GM23338 (cell line): ENCODE results near the gene ERF. TPM values are rescaled to one million over a fixed set of nuclear protein-coding genes. Genes with fewer than 3 reads are reported as not detected.

ENCODE experiments used
- ATAC-seq: fragments of 200-7000 bp; cut with Tn5 transposase; 3 replicates; pipeline ENCODE4 v1.9.1; 2020
- DNase-seq: peaks from one replicate; pipeline ENCODE4 v3.0.0-alpha.2; 2015; ENCODE audit warnings: low spot score
- H2AFZ ChIP-seq: fragments of 200-600 bp; sonication (generic); 2 replicates; pipeline ENCODE4 v1.8.0; 2016; ENCODE audit warnings: antibody characterized with exemption, mild to moderate bottlenecking, moderate library complexity
- H3F3A ChIP-seq: fragments of 200-600 bp; sonication (generic); replicated peaks from 2 replicates; pipeline ENCODE4 v1.8.0; 2017; ENCODE audit warnings: antibody characterized with exemption, mixed run types, low read depth
- H3K27ac ChIP-seq: fragments of 200-600 bp; sonication (generic); 2 replicates; pipeline ENCODE4 v1.6.1; 2016; ENCODE audit warnings: low read depth
- H3K27me3 ChIP-seq: fragments of 200-600 bp; sonication (generic); 2 replicates; pipeline ENCODE4 v1.8.0; 2016; ENCODE audit warnings: mild to moderate bottlenecking, mixed run types, moderate library complexity; ENCODE audit not compliant: insufficient read depth
- H3K36me3 ChIP-seq: fragments of 200-600 bp; sonication (generic); 2 replicates; pipeline ENCODE4 v1.8.0; 2016; ENCODE audit warnings: mild to moderate bottlenecking; ENCODE audit not compliant: insufficient read depth
- H3K4me1 ChIP-seq: fragments of 200-600 bp; sonication (generic); 2 replicates; pipeline ENCODE4 v1.8.0; 2016; ENCODE audit warnings: mild to moderate bottlenecking, moderate library complexity; ENCODE audit not compliant: insufficient read depth
- H3K4me2 ChIP-seq: fragments of 200-600 bp; sonication (generic); 2 replicates; pipeline ENCODE4 v1.7.1; 2017; ENCODE audit warnings: mixed run types
- H3K4me3 ChIP-seq: fragments of 200-600 bp; sonication (generic); 2 replicates; pipeline ENCODE4 v1.6.1; 2016; ENCODE audit warnings: mixed run types
- H3K79me2 ChIP-seq: fragments of 200-600 bp; sonication (generic); replicated peaks from 2 replicates; pipeline ENCODE4 v1.8.0; 2017; ENCODE audit warnings: mild to moderate bottlenecking; ENCODE audit not compliant: insufficient read depth
- H3K9me2 ChIP-seq: fragments of 200-600 bp; sonication (generic); 2 replicates; pipeline ENCODE4 v1.8.0; 2017; ENCODE audit not compliant: insufficient read depth
- H4K20me1 ChIP-seq: fragments of 200-600 bp; sonication (generic); replicated peaks from 2 replicates; pipeline ENCODE4 v1.8.0; 2017; ENCODE audit warnings: mild to moderate bottlenecking; ENCODE audit not compliant: insufficient read depth
- H3K27ac Mint-ChIP-seq: 2 replicates; pipeline ENCODE4 v1.8.0; 2020; ENCODE audit warnings: inconsistent platforms, mild to moderate bottlenecking, moderate library complexity, mixed read lengths
- H3K27me3 Mint-ChIP-seq: 3 replicates; pipeline ENCODE4 v1.8.0; 2022; ENCODE audit warnings: low read depth, mild to moderate bottlenecking, moderate library complexity, mixed read lengths, inconsistent platforms; ENCODE audit not compliant: insufficient read depth, poor library complexity
- H3K36me3 Mint-ChIP-seq: 3 replicates; pipeline ENCODE4 v1.8.0; 2021; ENCODE audit warnings: low read depth, mild to moderate bottlenecking, inconsistent platforms, moderate library complexity, mixed read lengths
- H3K4me1 Mint-ChIP-seq: 3 replicates; pipeline ENCODE4 v1.8.0; 2020; ENCODE audit warnings: mild to moderate bottlenecking, inconsistent platforms, mixed read lengths
- H3K4me3 Mint-ChIP-seq: 3 replicates; pipeline ENCODE4 v1.8.0; 2021; ENCODE audit warnings: moderate library complexity, mild to moderate bottlenecking, inconsistent platforms, mixed read lengths
- H3K9me3 Mint-ChIP-seq: 3 replicates; pipeline ENCODE4 v1.8.0; 2020; ENCODE audit warnings: moderate library complexity, mild to moderate bottlenecking, inconsistent platforms, mixed read lengths
- CREB1 ChIP-seq: fragments of 250-450 bp; sonication (Bioruptor Pico); IDR thresholded peaks from 2 replicates; pipeline ENCODE4 v1.5.0; 2020; ENCODE audit warnings: low read depth, mild to moderate bottlenecking, moderate library complexity
- CTCF ChIP-seq, 2 experiments: fragments of 200-600 bp in 1 of 2; sonication (generic) in 1 of 2; conservative IDR thresholded peaks; 2 replicates each; pipeline versions ENCODE4 v1.5.1 to v1.6.1; 2016 to 2017; ENCODE audit warnings: antibody characterized with exemption in 2 of 2, low read depth in 2 of 2, mild to moderate bottlenecking in 2 of 2, moderate library complexity in 1 of 2
- EZH2phosphoT487 ChIP-seq: fragments of 200-600 bp; sonication (generic); IDR thresholded peaks from one replicate; pipeline ENCODE4 v1.8.1; 2018; ENCODE audit warnings: antibody characterized with exemption; ENCODE audit not compliant: unreplicated experiment
- JUNB ChIP-seq: IDR thresholded peaks from one replicate; pipeline ENCODE4 v1.6.1; 2016; ENCODE audit warnings: antibody characterized with exemption; ENCODE audit not compliant: unreplicated experiment
- NANOG ChIP-seq: IDR thresholded peaks from 2 replicates; pipeline ENCODE4 v1.6.1; 2016; ENCODE audit warnings: antibody characterized with exemption, borderline replicate concordance
- POLR2AphosphoS5 ChIP-seq: IDR thresholded peaks from 2 replicates; pipeline ENCODE4 v1.6.1; 2016; ENCODE audit warnings: antibody characterized with exemption, low read depth
- STAT1 ChIP-seq: IDR thresholded peaks from one replicate; pipeline ENCODE4 v1.6.1; 2016; ENCODE audit warnings: antibody characterized with exemption; ENCODE audit not compliant: unreplicated experiment
- ZNF114 ChIP-seq: fragments of 250-450 bp; sonication (Bioruptor Pico); IDR thresholded peaks from 2 replicates; pipeline ENCODE4 v1.5.0; 2020; ENCODE audit warnings: mild to moderate bottlenecking, moderate library complexity
- ZNF462 ChIP-seq: fragments of 250-450 bp; sonication (Bioruptor Pico); IDR thresholded peaks from 2 replicates; pipeline ENCODE4 v1.5.0; 2020; ENCODE audit warnings: mild to moderate bottlenecking, moderate library complexity
- polyA plus RNA-seq: library from polyadenylated mRNA; unstranded; fragments of >200 nt; fragmentation: Nextera tagmentation; extraction: Ambion mirVana; gene quantifications from 2 replicates; pipeline ENCODE4 v1.2.1, GENCODE V29; 2016
- total RNA-seq: library from RNA; depleted of rRNA; stranded (reverse); fragments of >200 nt; shearing (Covaris generic); gene quantifications from 2 replicates; pipeline ENCODE4 v1.2.3, GENCODE V29; 2014

ERF gene
- total and polyA plus RNA-seq, 2 experiments from 2014 or later = 29.4 to 49.4 TPM

GRCh38 chr19:42294471-42295137 is 39.7 kb upstream of the ERF start:
- Histone ChIP-seq H2AFZ (no peak overlapping the region), H3K4me1 (peaks cover 6% of the 10 kb centered on the region; the same call in 1 of the 2 replicates), H3F3A (peaks cover 21% of the 10 kb centered on the region), H3K4me2 (no peak overlapping the region), H3K27ac (no peak overlapping the region), H3K9me2 (no peaks in the 10 kb centered on the region), H3K79me2 (no peaks in the 10 kb centered on the region), H4K20me1 (peaks cover 17% of the 10 kb centered on the region; the same call in 1 of the 2 replicates), H3K4me3 (no peak overlapping the region), H3K36me3 (no peaks in the 10 kb centered on the region; the same call in 1 of the 2 replicates), H3K27me3 (no peaks in the 10 kb centered on the region)
- Mint-ChIP-seq H3K4me3 (no peak overlapping the region), H3K36me3 (peaks cover 37% of the 10 kb centered on the region), H3K27me3 (peaks cover 12% of the 10 kb centered on the region), H3K9me3 (no peaks in the 10 kb centered on the region), H3K4me1 (peaks cover 23% of the 10 kb centered on the region), H3K27ac (no peak overlapping the region)
- DNase-seq (no peak), ATAC-seq (no peak)
- TF ChIP-seq POLR2AphosphoS5 = no peak
- TF ChIP-seq EZH2phosphoT487 = no peak
- no peak for TF ChIP-seq ZNF114 (CRISPR knock-in tag)
- TF ChIP-seq CTCF (conservative IDR thresholded peaks at IDR 0.05; ENCODE audit: low read depth in 2 of 2) = no peak
- no peak for TF ChIP-seq ZNF462 (CRISPR knock-in tag)
- no peak for TF ChIP-seq NANOG
- TF ChIP-seq JUNB = no peak
- no peak for TF ChIP-seq STAT1
- TF ChIP-seq CREB1 (CRISPR knock-in tag) = no peak
